HL-60 (cell line): Measurements from ENCODE around the gene APLNR.

Source experiments
- CTCF ChIP-seq: IDR thresholded peaks from one replicate; pipeline ENCODE4 v1.5.1; 2011; ENCODE audit warnings: low read length, control low read depth, inconsistent platforms; ENCODE audit not compliant: insufficient read depth
- POLR2AphosphoS5 ChIP-seq: IDR thresholded peaks from 2 replicates; pipeline ENCODE4 v1.6.1; 2012; ENCODE audit warnings: low read depth
- REST ChIP-seq: IDR thresholded peaks from 2 replicates; pipeline ENCODE4 v1.6.1; 2012; ENCODE audit warnings: low read depth; ENCODE audit not compliant: insufficient replicate concordance

DNA sequence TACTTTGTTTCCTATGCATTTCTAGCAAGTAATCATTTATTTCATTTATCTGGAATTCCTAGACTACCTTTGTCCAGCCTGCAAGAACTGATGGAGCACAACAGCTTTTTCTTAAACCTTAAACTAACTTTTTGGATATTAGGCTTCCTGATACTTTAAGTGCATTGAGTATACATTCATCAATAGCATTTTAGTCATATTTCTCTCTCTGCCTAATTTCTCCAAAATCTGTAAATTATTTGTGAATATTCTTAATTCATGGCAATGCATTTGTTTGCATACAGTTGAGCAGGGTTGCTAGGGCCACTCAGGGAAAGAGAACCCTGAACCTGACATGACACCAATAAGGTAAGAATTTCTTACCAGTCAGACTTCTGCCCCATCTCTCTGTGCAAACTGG lies 29.1 kb upstream of the APLNR start:
- TF ChIP-seq POLR2AphosphoS5 (no peak), CTCF (no peak), REST (no peak)
